Panc1 (cell line): ENCODE data around the gene WDR70. TPM values are rescaled to one million over a fixed set of nuclear protein-coding genes. Genes with fewer than 3 reads are reported as not detected.

Experiments
- ATAC-seq: fragments of 200-7000 bp; cut with Tn5 transposase; 2 replicates; pipeline ENCODE4 v1.9.1; 2020; ENCODE audit warnings: mild to moderate bottlenecking, moderate library complexity
- BruUV-seq: library from RNA; stranded (reverse); fragments of 400-500 nt; replicated peaks from 2 replicates; lab custom pipeline; 2021; lab: Mats Ljungman, UMichigan
- CTCF ChIA-PET: fragments of 300-600 bp; sonication (Branson Sonifier 250); formaldehyde crosslinking; loops from one replicate; lab custom pipeline; 2022; ENCODE audit warnings: antibody characterized with exemption; lab: Charles Lee
- POLR2A ChIA-PET: fragments of 300-600 bp; sonication (Branson Sonifier 250); formaldehyde crosslinking; loops from one replicate; lab custom pipeline; 2022; ENCODE audit warnings: antibody characterized with exemption; lab: Charles Lee
- DNase-seq: peaks from one replicate; pipeline ENCODE4 v3.0.0-alpha.2; 2010; ENCODE audit warnings: low read depth, low spot score
- H3K27ac ChIP-seq: 2 replicates; pipeline ENCODE4 v1.5.1; 2011; ENCODE audit warnings: mild to moderate bottlenecking, low read length, inconsistent platforms
- H3K27me3 ChIP-seq: fragments of 200-500 bp; sonication (Bioruptor generic); 2 replicates; pipeline ENCODE4 v1.6.0; 2014; ENCODE audit warnings: low read length, inconsistent platforms; ENCODE audit not compliant: control insufficient read depth, insufficient read depth
- H3K36me3 ChIP-seq: fragments of 200-500 bp; sonication (Bioruptor generic); 2 replicates; pipeline ENCODE4 v1.5.1; 2014; ENCODE audit warnings: inconsistent platforms, mild to moderate bottlenecking, low read length, moderate library complexity; ENCODE audit not compliant: control insufficient read depth, insufficient read depth
- H3K4me1 ChIP-seq: 2 replicates; pipeline ENCODE4 v1.5.1; 2011; ENCODE audit warnings: inconsistent platforms, mild to moderate bottlenecking, low read length, moderate library complexity; ENCODE audit not compliant: control insufficient read depth, insufficient read depth
- H3K4me3 ChIP-seq, 2 experiments: 2 replicates each; pipeline ENCODE4 v1.5.1; 2011 to 2012; ENCODE audit warnings: low read depth in 2 of 2, low read length in 2 of 2, mild to moderate bottlenecking in 2 of 2, inconsistent platforms in 1 of 2, moderate library complexity in 1 of 2
- H3K9me3 ChIP-seq: fragments of 200-500 bp; sonication (Bioruptor generic); 2 replicates; pipeline ENCODE4 v1.5.1; 2014; ENCODE audit warnings: low read depth, mild to moderate bottlenecking, inconsistent platforms, low read length, moderate library complexity; ENCODE audit not compliant: control insufficient read depth, insufficient read depth
- POLR2AphosphoS5 ChIP-seq: IDR thresholded peaks from 2 replicates; pipeline ENCODE4 v1.6.1; 2012; ENCODE audit warnings: mild to moderate bottlenecking, low read depth, low read length, moderate library complexity
- REST ChIP-seq, 2 experiments: IDR thresholded peaks; 2 replicates each; pipeline ENCODE4 v1.6.1; 2011 to 2012; ENCODE audit warnings: low read depth in 2 of 2, control low read depth in 1 of 2, low read length in 1 of 2, mild to moderate bottlenecking in 1 of 2, moderate library complexity in 1 of 2; ENCODE audit not compliant: insufficient read depth in 1 of 2
- SIN3A ChIP-seq: IDR thresholded peaks from 2 replicates; pipeline ENCODE4 v1.6.1; 2012; ENCODE audit warnings: low read depth, mild to moderate bottlenecking, low read length, moderate library complexity, borderline replicate concordance; ENCODE audit not compliant: insufficient read depth
- TCF7L2 ChIP-seq: IDR thresholded peaks from 2 replicates; pipeline ENCODE4 v1.6.1; 2011; ENCODE audit warnings: mild to moderate bottlenecking, low read depth, low read length, inconsistent platforms
- in situ Hi-C: cut with HindIII; loops from 2 replicates; pipeline ENCODE4 v1.10.0; 2016; ENCODE audit warnings: low sequenced_read_pairs, low pct_unique_long_range_greater_than_20kb
- intact Hi-C: fragments of 100-400 bp; cut with micrococcal nuclease; formaldehyde crosslinking; loops from one replicate; pipeline ENCODE4 v1.10.0; 2022; ENCODE audit not compliant: unreplicated experiment
- total RNA-seq: library from RNA; stranded (reverse); gene quantifications from one replicate; pipeline ENCODE4 v1.2.1, GENCODE V29; 2021; ENCODE audit not compliant: unreplicated experiment
- TF ChIP-seq, protein P1 (sequence below): fragments of 450-650 bp; IDR thresholded peaks from 2 replicates; pipeline ENCODE4 v1.5.1; 2017; ENCODE audit warnings: mild to moderate bottlenecking

The WDR70 gene
- total RNA-seq, 1 experiment from 2014 or later, result 29.5 TPM

DNA sequence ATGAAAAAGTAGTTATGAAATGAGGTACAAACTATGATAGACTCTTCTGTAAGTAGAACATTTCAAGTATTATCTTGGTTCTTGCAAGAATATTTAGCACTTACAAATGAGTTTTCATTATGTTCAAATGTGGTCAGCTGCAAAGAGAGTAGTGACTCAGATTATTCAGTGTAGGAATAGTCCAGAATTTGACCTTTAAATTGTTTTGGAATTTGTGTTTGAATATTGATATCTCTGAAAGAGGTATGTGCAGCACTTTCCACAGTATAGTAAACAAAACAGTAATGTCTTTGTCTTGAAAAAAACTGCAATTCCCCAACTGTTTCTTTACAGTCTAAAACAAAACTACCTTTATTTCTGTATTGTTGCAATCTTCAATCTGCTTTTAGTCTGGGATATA is 56.1 kb downstream of the WDR70 start:
- H3K27me3 ChIP-seq, result no peaks in the 10 kb centered on the region
- H3K4me3 ChIP-seq, result no peak overlapping the region
- H3K27ac ChIP-seq, result no peak overlapping the region
- BruUV-seq, result no TSS peak
- H3K36me3 ChIP-seq, result no peaks in the 10 kb centered on the region
- no peak for DNase-seq
- POLR2A ChIA-PET, result interaction anchor here (0.7 kb wide), 1 partner anchor 8 kb away, joined by 3 read pairs; no protein-coding TSS in a partner anchor
- CTCF ChIA-PET, result interaction anchor here (0.5 to 0.8 kb wide), 2 partner anchors 7 to 483 kb away, joined by 3 to 4 read pairs; no protein-coding TSS in a partner anchor
- in situ Hi-C loops, result no loop called here
- no peaks in the 10 kb centered on the region for H3K9me3 ChIP-seq
- H3K4me1 ChIP-seq, result no peaks in the 10 kb centered on the region
- TF ChIP-seq REST (IDR thresholded peaks at IDR 0.05; ENCODE audit: insufficient read depth in 1 of 2, low read depth in 2 of 2, low read length in 1 of 2) (no peak), TCF7L2 (no peak), POLR2AphosphoS5 (no peak), SIN3A (no peak)
- TF ChIP-seq, protein P1, sequence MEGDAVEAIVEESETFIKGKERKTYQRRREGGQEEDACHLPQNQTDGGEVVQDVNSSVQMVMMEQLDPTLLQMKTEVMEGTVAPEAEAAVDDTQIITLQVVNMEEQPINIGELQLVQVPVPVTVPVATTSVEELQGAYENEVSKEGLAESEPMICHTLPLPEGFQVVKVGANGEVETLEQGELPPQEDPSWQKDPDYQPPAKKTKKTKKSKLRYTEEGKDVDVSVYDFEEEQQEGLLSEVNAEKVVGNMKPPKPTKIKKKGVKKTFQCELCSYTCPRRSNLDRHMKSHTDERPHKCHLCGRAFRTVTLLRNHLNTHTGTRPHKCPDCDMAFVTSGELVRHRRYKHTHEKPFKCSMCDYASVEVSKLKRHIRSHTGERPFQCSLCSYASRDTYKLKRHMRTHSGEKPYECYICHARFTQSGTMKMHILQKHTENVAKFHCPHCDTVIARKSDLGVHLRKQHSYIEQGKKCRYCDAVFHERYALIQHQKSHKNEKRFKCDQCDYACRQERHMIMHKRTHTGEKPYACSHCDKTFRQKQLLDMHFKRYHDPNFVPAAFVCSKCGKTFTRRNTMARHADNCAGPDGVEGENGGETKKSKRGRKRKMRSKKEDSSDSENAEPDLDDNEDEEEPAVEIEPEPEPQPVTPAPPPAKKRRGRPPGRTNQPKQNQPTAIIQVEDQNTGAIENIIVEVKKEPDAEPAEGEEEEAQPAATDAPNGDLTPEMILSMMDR, result no peak
- no peak for ATAC-seq
- intact Hi-C loops, result no loop called here

DNA sequence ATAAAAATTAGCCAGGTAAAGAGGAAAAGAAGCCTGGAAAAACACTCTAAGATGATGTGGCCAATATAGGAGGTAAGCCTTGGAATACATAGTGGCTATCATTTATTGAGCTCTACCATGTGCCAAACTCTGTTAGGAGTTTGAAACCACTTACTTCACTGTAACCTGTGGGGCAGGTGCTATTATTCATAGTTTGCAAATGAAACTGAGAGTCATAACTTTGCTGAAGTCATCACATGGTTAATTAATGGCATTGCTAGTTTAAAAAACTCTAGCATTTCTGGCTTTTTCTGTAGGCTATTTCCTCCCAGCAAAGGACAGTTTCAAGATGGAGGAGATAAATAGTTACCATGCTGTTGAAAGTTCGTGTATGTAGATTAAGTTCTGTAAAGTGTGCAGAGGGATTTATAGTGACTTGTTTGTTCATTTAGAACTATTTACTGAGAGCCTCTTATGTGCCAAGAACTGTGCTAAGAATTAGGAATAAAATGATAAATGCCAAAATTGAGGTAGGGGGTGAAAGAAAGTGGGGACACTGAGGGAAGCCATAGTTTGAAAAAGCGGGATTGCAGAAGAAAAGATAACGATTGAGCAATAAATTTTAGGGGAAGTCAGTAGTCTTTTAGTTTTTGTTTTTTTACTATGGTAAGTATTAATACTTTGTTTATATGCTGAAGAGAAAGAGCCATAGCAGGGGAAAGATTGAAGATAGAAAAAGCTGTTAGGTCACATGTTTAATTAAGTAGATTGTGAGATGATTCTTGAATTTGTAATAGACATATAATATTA is 57.2 kb downstream of the WDR70 start:
- H3K36me3 ChIP-seq, result no peaks in the 10 kb centered on the region
- in situ Hi-C loops, result no loop called here
- H3K4me1 ChIP-seq, result no peaks in the 10 kb centered on the region
- no TSS peak for BruUV-seq
- ChIA-PET CTCF (interaction anchor here (0.8 kb wide), 1 partner anchor 8 kb away, joined by 4 read pairs; no protein-coding TSS in a partner anchor), POLR2A (interaction anchor here (0.7 kb wide), 1 partner anchor 9 kb away, joined by 3 read pairs; no protein-coding TSS in a partner anchor)
- no peak overlapping the region for H3K4me3 ChIP-seq
- no peak for DNase-seq
- H3K27ac ChIP-seq, result no peak overlapping the region
- intact Hi-C loops, result no loop called here
- no peaks in the 10 kb centered on the region for H3K27me3 ChIP-seq
- TF ChIP-seq REST (IDR thresholded peaks at IDR 0.05; ENCODE audit: insufficient read depth in 1 of 2, low read depth in 2 of 2, low read length in 1 of 2), result no peak
- no peak for TF ChIP-seq SIN3A
- TF ChIP-seq POLR2AphosphoS5, result no peak
- TF ChIP-seq, protein P1, result no peak
- no peak for TF ChIP-seq TCF7L2
- no peaks in the 10 kb centered on the region for H3K9me3 ChIP-seq
- no peak for ATAC-seq
